GM12878 (cell line): Measurements from ENCODE around the gene SYDE2. TPM values are rescaled to one million over a fixed set of nuclear protein-coding genes. Genes with fewer than 3 reads are reported as not detected.

Experiments
- ATAC-seq: fragments of 200-7000 bp; cut with Tn5 transposase; 3 replicates; pipeline ENCODE4 v1.9.1; 2020; ENCODE audit warnings: mild to moderate bottlenecking, moderate library complexity
- BruUV-seq: library from RNA; stranded (reverse); fragments of 400-500 nt; replicated peaks from 2 replicates; lab custom pipeline; 2021; lab: Mats Ljungman, UMichigan
- CTCF ChIA-PET: fragments of 300-600 bp; sonication (Branson Sonifier 250); formaldehyde crosslinking; extraction: SDS; loops from one replicate; lab custom pipeline; 2021; ENCODE audit warnings: inconsistent platforms; lab: Yijun Ruan, JAX
- POLR2A ChIA-PET: fragments of 350-600 bp; formaldehyde crosslinking; extraction: SDS; loops from one replicate; lab custom pipeline; 2021; ENCODE audit warnings: inconsistent platforms; lab: Charles Lee
- RAD21 ChIA-PET: fragments of 300-600 bp; sonication (Branson Sonifier 250); formaldehyde crosslinking; loops from one replicate; lab custom pipeline; 2023; ENCODE audit warnings: antibody characterized with exemption; ENCODE audit not compliant: unreplicated experiment; lab: Charles Lee
- SMC1A ChIA-PET: fragments of 300-600 bp; sonication (Branson Sonifier 250); formaldehyde crosslinking; loops from one replicate; lab custom pipeline; 2023; ENCODE audit not compliant: unreplicated experiment, uncharacterized antibody; lab: Charles Lee
- DNase-seq: peaks from one replicate; pipeline ENCODE4 v3.0.0-alpha.2; 2011; ENCODE audit warnings: low read depth, low spot score
- FAIRE-seq: peaks from 3 replicates; lab custom pipeline; 2011; peaks lifted over from hg19 to GRCh38; lab: Jason Lieb, UNC
- H2AFZ ChIP-seq: 2 replicates; pipeline ENCODE4 v1.6.0; 2011; ENCODE audit warnings: low read depth, low read length, control low read depth; ENCODE audit not compliant: control insufficient read depth
- H3K27ac ChIP-seq: 2 replicates; pipeline ENCODE4 v1.5.1; 2011; ENCODE audit warnings: control low read depth; ENCODE audit not compliant: control insufficient read depth, insufficient read depth
- H3K27me3 ChIP-seq, 2 experiments: replicated peaks in 1 of 2; 2 replicates each; pipeline versions ENCODE4 v1.6.0 to v1.6.1; 2011; ENCODE audit warnings: low read length in 1 of 2; ENCODE audit not compliant: control insufficient read depth in 2 of 2, insufficient read depth in 2 of 2
- H3K36me3 ChIP-seq, 2 experiments: 2 replicates each; pipeline ENCODE4 v1.5.1; 2011; ENCODE audit warnings: low read length in 1 of 2; ENCODE audit not compliant: control insufficient read depth in 2 of 2, insufficient read depth in 2 of 2
- H3K4me1 ChIP-seq: 2 replicates; pipeline ENCODE4 v1.6.1; 2011; ENCODE audit warnings: mild to moderate bottlenecking, low read length, moderate library complexity, mixed read lengths; ENCODE audit not compliant: control insufficient read depth, insufficient read depth
- H3K4me2 ChIP-seq: 2 replicates; pipeline ENCODE4 v1.6.0; 2011; ENCODE audit warnings: control low read depth; ENCODE audit not compliant: control insufficient read depth, insufficient read depth
- H3K4me3 ChIP-seq: fragments of 200-600 bp; sonication (generic); 2 replicates; pipeline ENCODE4 v1.5.1; 2016
- H3K79me2 ChIP-seq: 2 replicates; pipeline ENCODE4 v1.6.0; 2011; ENCODE audit warnings: low read length; ENCODE audit not compliant: control insufficient read depth, insufficient read depth
- H3K9ac ChIP-seq: 2 replicates; pipeline ENCODE4 v1.8.0; 2011; ENCODE audit warnings: low read length, control low read depth, mixed read lengths; ENCODE audit not compliant: control insufficient read depth, insufficient read depth
- H3K9me3 ChIP-seq: replicated peaks from 3 replicates; pipeline ENCODE4 v1.5.1; 2011; ENCODE audit warnings: mild to moderate bottlenecking, low read length; ENCODE audit not compliant: control insufficient read depth, insufficient read depth
- H4K20me1 ChIP-seq: 2 replicates; pipeline ENCODE4 v1.6.0; 2011; ENCODE audit not compliant: control insufficient read depth, insufficient read depth
- ATF2 ChIP-seq: IDR thresholded peaks from 2 replicates; pipeline ENCODE4 v1.6.1; 2012; ENCODE audit warnings: low read length, inconsistent platforms
- CHD4 ChIP-seq: fragments of 200-600 bp; sonication (generic); IDR thresholded peaks from 2 replicates; pipeline ENCODE4 v1.6.1; 2016; ENCODE audit warnings: mild to moderate bottlenecking
- FOXK2 ChIP-seq: fragments of 450-650 bp; IDR thresholded peaks from 2 replicates; pipeline ENCODE4 v1.6.1; 2017; ENCODE audit warnings: mild to moderate bottlenecking, moderate library complexity
- FOXM1 ChIP-seq: IDR thresholded peaks from 2 replicates; pipeline ENCODE4 v1.6.1; 2012; ENCODE audit warnings: low read depth, mild to moderate bottlenecking, inconsistent platforms, low read length, moderate library complexity
- JUNB ChIP-seq: IDR thresholded peaks from 2 replicates; pipeline ENCODE4 v1.6.1; 2016; ENCODE audit warnings: antibody characterized with exemption, mild to moderate bottlenecking
- NFXL1 ChIP-seq: fragments of 450-650 bp; IDR thresholded peaks from 2 replicates; pipeline ENCODE4 v1.6.1; 2017; ENCODE audit warnings: antibody characterized with exemption, mild to moderate bottlenecking, borderline replicate concordance
- NFYB ChIP-seq: IDR thresholded peaks from 2 replicates; pipeline ENCODE4 v1.6.1; 2011; ENCODE audit warnings: low read depth, mild to moderate bottlenecking, low read length, improper control_type of control experiment, moderate library complexity; ENCODE audit not compliant: insufficient read depth
- NR2C2 ChIP-seq: IDR thresholded peaks from 2 replicates; pipeline ENCODE4 v1.6.1; 2011; ENCODE audit warnings: borderline replicate concordance, low read depth; ENCODE audit not compliant: control insufficient read depth, insufficient read length
- PAX8 ChIP-seq: fragments of 450-650 bp; IDR thresholded peaks from 2 replicates; pipeline ENCODE4 v1.6.1; 2017; ENCODE audit warnings: mild to moderate bottlenecking, moderate library complexity
- SIX5 ChIP-seq: IDR thresholded peaks from 2 replicates; pipeline ENCODE4 v1.6.1; 2011; ENCODE audit warnings: mild to moderate bottlenecking, low read depth, low read length, moderate library complexity; ENCODE audit not compliant: severe bottlenecking
- SPI1 ChIP-seq: IDR thresholded peaks from 2 replicates; pipeline ENCODE4 v1.6.1; 2011; ENCODE audit warnings: low read depth, mild to moderate bottlenecking, low read length, moderate library complexity, borderline replicate concordance; ENCODE audit not compliant: insufficient read depth
- SRF ChIP-seq, 2 experiments: IDR thresholded peaks; 2 replicates each; pipeline ENCODE4 v1.6.1; 2011; ENCODE audit warnings: low read depth in 2 of 2, low read length in 2 of 2, mild to moderate bottlenecking in 1 of 2, moderate library complexity in 1 of 2
- ZNF207 ChIP-seq: fragments of 450-650 bp; IDR thresholded peaks from 2 replicates; pipeline ENCODE4 v1.6.1; 2014; ENCODE audit warnings: antibody characterized with exemption, mild to moderate bottlenecking, borderline replicate concordance
- in situ Hi-C: fragments of 300-500 bp; cut with MboI; formaldehyde crosslinking; loops from 9 replicates; pipeline ENCODE4 v1.14.3; 2018; ENCODE audit warnings: mixed read lengths
- intact Hi-C: fragments of 100-400 bp; cut with micrococcal nuclease; formaldehyde crosslinking; loops from one replicate; pipeline ENCODE4 v1.14.2; 2022; ENCODE audit not compliant: unreplicated experiment
- polyA plus RNA-seq, 11 experiments: library from polyadenylated mRNA; depleted of rRNA in 4 of 11; unstranded in 6 of 11; stranded (reverse) in 5 of 11; fragments of >200 nt; fragmentation: Nextera tagmentation in 4 of 11; fragmentation: Illumina TruSeq in 1 of 11; extraction: Ambion mirVana in 4 of 11; extraction: Trizol in 1 of 11; gene quantifications; 1 replicate in 1 of 11; 2 replicates in 10 of 11; pipeline versions ENCODE4 v1.2.1 to v1.2.3, GENCODE V29; 2011 to 2016; ENCODE audit warnings: inconsistent platforms in 2 of 11, missing spikeins in 2 of 11, low read depth in 1 of 11
- total RNA-seq, 4 experiments: library from RNA; depleted of rRNA in 3 of 4; stranded (reverse); fragments of >200 nt in 3 of 4; fragmentation: Illumina TruSeq in 1 of 4; extraction: Trizol in 1 of 4; gene quantifications; 2 replicates each; pipeline versions ENCODE4 v1.2.1 to v1.2.3, GENCODE V29; 2013 to 2021
- TF ChIP-seq, protein P1 (sequence below): IDR thresholded peaks from 2 replicates; pipeline ENCODE4 v1.6.1; 2012; ENCODE audit warnings: improper control_type of control experiment, low read depth, low read length; ENCODE audit not compliant: insufficient replicate concordance
- TF ChIP-seq, protein P2 (sequence below): IDR thresholded peaks from 2 replicates; pipeline ENCODE4 v1.6.1; 2011; ENCODE audit warnings: borderline replicate concordance, low read depth, mild to moderate bottlenecking, moderate library complexity, low read length; ENCODE audit not compliant: insufficient read depth, poor library complexity, severe bottlenecking

Gene SYDE2
- total and polyA plus RNA-seq, 10 of the 15 experiments (the other 5 are each of a cell fraction or from before 2014, with no cell fraction given) = 0.37 to 4.1 (median 1.8) TPM; not detected in 1

DNA sequence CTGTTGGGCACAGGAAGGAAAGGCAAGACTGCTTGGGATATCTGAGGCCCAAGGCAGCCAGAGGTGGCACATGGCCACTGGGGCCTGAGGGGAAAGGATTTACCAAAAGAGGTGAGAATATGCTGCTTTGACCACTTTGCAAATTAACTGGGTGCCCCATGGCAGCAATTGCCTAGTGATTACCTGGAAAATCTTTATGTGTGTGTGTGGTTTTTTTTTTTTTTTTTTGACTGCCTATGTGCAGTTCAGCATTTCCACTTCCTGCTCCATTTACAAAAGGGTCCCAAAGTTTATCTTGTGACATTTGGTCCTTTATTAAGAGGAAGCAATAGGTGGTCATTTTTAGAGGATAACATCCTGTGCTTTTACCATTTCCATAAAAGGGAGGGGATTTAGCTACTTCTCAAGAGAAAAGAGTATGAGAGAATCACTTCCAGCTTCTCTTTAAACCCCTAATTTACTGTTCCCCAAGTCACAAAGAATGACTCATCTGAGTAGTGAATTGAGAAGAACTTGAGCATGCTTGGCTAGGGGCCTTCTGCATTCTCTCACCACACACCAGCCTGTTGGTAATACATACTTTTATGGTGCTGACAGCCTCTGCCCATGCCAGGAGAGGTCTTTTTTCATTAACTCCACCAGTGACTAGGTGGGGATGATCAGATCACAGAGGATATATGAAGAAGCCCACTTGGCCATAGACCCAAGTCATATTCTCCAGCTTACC lies 52.1 kb downstream of the SYDE2 start:
- H3K27me3 ChIP-seq = no peaks in the 10 kb centered on the region
- BruUV-seq = no TSS peak
- FAIRE-seq (peak; percentile 87), ATAC-seq (peak; percentile 94), DNase-seq (peak; percentile 73)
- H3K27ac ChIP-seq = peak overlapping the region; percentile 42; the same call in 1 of the 2 replicates
- H3K9ac ChIP-seq = no peak overlapping the region
- ChIA-PET POLR2A (no interaction called here), SMC1A (interaction anchor here (0.6 kb wide), 1 partner anchor 575 kb away, joined by 3 read pairs; no protein-coding TSS in a partner anchor), CTCF (interaction anchor here (0.5 to 1.1 kb wide), 2 partner anchors 106 to 369 kb away, joined by 3 to 5 read pairs; no protein-coding TSS in a partner anchor), RAD21 (no interaction called here)
- H3K4me3 ChIP-seq = no peak overlapping the region
- in situ Hi-C loops = no loop called here
- no peaks in the 10 kb centered on the region for H4K20me1 ChIP-seq
- H3K4me1 ChIP-seq = peaks cover 23% of the 10 kb centered on the region
- no peaks in the 10 kb centered on the region for H3K36me3 ChIP-seq
- H3K9me3 ChIP-seq = no peaks in the 10 kb centered on the region
- H2AFZ ChIP-seq = no peak overlapping the region; the same call in 1 of the 2 replicates
- peak overlapping the region; percentile 11; the same call in 1 of the 2 replicates for H3K4me2 ChIP-seq
- intact Hi-C loops = no loop called here
- no peaks in the 10 kb centered on the region for H3K79me2 ChIP-seq
- TF ChIP-seq SRF (IDR thresholded peaks at IDR 0.05; ENCODE audit: low read depth in 2 of 2, low read length in 2 of 2) (peak in 1 of 2 experiments; percentile 49; a peak in 1 of 4 replicates), FOXM1 (no peak), SIX5 (no peak), FOXK2 (no peak), CHD4 (no peak), ATF2 (peak; percentile 22; the same call in 1 of the 2 replicates), NR2C2 (no peak), SPI1 (0 out of 2 replicates have a peak, but pooled peaks have one; percentile 22), ZNF207 (no peak), NFYB (no peak), PAX8 (no peak), NFXL1 (no peak), JUNB (peak; percentile 82)
- TF ChIP-seq, protein P1, sequence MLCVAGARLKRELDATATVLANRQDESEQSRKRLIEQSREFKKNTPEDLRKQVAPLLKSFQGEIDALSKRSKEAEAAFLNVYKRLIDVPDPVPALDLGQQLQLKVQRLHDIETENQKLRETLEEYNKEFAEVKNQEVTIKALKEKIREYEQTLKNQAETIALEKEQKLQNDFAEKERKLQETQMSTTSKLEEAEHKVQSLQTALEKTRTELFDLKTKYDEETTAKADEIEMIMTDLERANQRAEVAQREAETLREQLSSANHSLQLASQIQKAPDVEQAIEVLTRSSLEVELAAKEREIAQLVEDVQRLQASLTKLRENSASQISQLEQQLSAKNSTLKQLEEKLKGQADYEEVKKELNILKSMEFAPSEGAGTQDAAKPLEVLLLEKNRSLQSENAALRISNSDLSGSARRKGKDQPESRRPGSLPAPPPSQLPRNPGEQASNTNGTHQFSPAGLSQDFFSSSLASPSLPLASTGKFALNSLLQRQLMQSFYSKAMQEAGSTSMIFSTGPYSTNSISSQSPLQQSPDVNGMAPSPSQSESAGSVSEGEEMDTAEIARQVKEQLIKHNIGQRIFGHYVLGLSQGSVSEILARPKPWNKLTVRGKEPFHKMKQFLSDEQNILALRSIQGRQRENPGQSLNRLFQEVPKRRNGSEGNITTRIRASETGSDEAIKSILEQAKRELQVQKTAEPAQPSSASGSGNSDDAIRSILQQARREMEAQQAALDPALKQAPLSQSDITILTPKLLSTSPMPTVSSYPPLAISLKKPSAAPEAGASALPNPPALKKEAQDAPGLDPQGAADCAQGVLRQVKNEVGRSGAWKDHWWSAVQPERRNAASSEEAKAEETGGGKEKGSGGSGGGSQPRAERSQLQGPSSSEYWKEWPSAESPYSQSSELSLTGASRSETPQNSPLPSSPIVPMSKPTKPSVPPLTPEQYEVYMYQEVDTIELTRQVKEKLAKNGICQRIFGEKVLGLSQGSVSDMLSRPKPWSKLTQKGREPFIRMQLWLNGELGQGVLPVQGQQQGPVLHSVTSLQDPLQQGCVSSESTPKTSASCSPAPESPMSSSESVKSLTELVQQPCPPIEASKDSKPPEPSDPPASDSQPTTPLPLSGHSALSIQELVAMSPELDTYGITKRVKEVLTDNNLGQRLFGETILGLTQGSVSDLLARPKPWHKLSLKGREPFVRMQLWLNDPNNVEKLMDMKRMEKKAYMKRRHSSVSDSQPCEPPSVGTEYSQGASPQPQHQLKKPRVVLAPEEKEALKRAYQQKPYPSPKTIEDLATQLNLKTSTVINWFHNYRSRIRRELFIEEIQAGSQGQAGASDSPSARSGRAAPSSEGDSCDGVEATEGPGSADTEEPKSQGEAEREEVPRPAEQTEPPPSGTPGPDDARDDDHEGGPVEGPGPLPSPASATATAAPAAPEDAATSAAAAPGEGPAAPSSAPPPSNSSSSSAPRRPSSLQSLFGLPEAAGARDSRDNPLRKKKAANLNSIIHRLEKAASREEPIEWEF = no peak
- TF ChIP-seq, protein P2, sequence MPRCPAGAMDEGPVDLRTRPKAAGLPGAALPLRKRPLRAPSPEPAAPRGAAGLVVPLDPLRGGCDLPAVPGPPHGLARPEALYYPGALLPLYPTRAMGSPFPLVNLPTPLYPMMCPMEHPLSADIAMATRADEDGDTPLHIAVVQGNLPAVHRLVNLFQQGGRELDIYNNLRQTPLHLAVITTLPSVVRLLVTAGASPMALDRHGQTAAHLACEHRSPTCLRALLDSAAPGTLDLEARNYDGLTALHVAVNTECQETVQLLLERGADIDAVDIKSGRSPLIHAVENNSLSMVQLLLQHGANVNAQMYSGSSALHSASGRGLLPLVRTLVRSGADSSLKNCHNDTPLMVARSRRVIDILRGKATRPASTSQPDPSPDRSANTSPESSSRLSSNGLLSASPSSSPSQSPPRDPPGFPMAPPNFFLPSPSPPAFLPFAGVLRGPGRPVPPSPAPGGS = peak; percentile 31
